Stimulated activated CD8-positive, alpha-beta memory T cell treated with anti-CD3 and anti-CD28 coated beads, Interleukin-12 subunit alpha, Interleukin-12 subunit beta, amount 100 ng/mL, for 24 hours (primary cell): ENCODE data around the gene EML3.
"Not testable (repeated sequence)": the region's sequence is repeated elsewhere in the genome, so short reads cannot be mapped to it uniquely, and the experiment has no call there.

Source experiments
- DNase-seq: peaks from one replicate; pipeline ENCODE4 v3.0.0-alpha.2; 2020; ENCODE audit errors: extremely low read depth

The EML3 gene

GRCh38 chr11:62621567-62622470, 9.2 kb upstream of the EML3 start, which contains the start of gene B3GAT3:
TSS of gene B3GAT3 (minus strand) at chr11:62621986. CDS start at chr11:62621947, 39 bp downstream.
- peak; percentile 88 for DNase-seq

GRCh38 chr11:62621027-62621566, 8.5 kb upstream of the EML3 start:
- no peak for DNase-seq

GRCh38 chr11:62616957-62617356, 4.4 kb upstream of the EML3 start:
- DNase-seq: not testable (repeated sequence)

GRCh38 chr11:62615521-62615920, 2.9 kb upstream of the EML3 start:
- DNase-seq: no peak

GRCh38 chr11:62614275-62614674, 1.7 kb upstream of the EML3 start:
- no peak for DNase-seq

GRCh38 chr11:62613291-62613778, 760 bp upstream of the EML3 start:
- DNase-seq: no peak

- DNase-seq: no peak
These were observed 740 bp downstream of the EML3 start for GRCh38 chr11:62611705-62612365.

- no peak for DNase-seq
These were observed 1.5 kb downstream of the EML3 start for GRCh38 chr11:62610814-62611704.

GRCh38 chr11:62610403-62610802, 2.2 kb downstream of the EML3 start:
- no peak for DNase-seq

GRCh38 chr11:62608776-62609175, 3.8 kb downstream of the EML3 start:
- DNase-seq: no peak

- DNase-seq: no peak
These were observed 4.9 kb downstream of the EML3 start for GRCh38 chr11:62607714-62608113.

- no peak for DNase-seq
These were observed 6.7 kb downstream of the EML3 start for GRCh38 chr11:62605902-62606301.

GRCh38 chr11:62605467-62605866, 7.1 kb downstream of the EML3 start:
- DNase-seq: no peak

- DNase-seq: no peak
These were observed 8.0 kb downstream of the EML3 start for GRCh38 chr11:62604460-62605120.

GRCh38 chr11:62603776-62604299, 8.7 kb downstream of the EML3 start:
- DNase-seq: no peak

GRCh38 chr11:62603072-62603408, 9.5 kb downstream of the EML3 start:
- DNase-seq: no peak

GRCh38 chr11:62602141-62603071, 10.2 kb downstream of the EML3 start:
- DNase-seq: no peak

GRCh38 chr11:62601372-62602140, 11.0 kb downstream of the EML3 start, which contains the start of gene MTA2:
TSS of gene MTA2 (minus strand) at chr11:62601865. CDS start at chr11:62601450, 415 bp downstream.
- DNase-seq: peak; percentile 91

- DNase-seq: no peak
These were observed 11.5 kb downstream of the EML3 start for GRCh38 chr11:62601122-62601371.
